Peyer's patch (tissue), 4 donors: ENCODE data around the gene GPR85.

Source experiments
- CTCF ChIP-seq, 6 experiments: fragments of 450-650 bp in 4 of 6; fragments of 200-600 bp in 2 of 6; sonication (generic) in 1 of 6; IDR thresholded peaks; one replicate each; pipeline ENCODE4 v1.5.1; 2017 to 2019; ENCODE audit warnings: antibody characterized with exemption in 6 of 6, mild to moderate bottlenecking in 3 of 6, moderate library complexity in 1 of 6
- POLR2A ChIP-seq, 2 donors: fragments of 450-650 bp; IDR thresholded peaks; one replicate each; pipeline ENCODE4 v1.5.1; 2017; ENCODE audit warnings: antibody characterized with exemption in 2 of 2, mild to moderate bottlenecking in 2 of 2, moderate library complexity in 2 of 2

- TF ChIP-seq CTCF (IDR thresholded peaks at IDR 0.05) (no peak), POLR2A (IDR thresholded peaks at IDR 0.05) (no peak)
These were observed 3.4 kb downstream of the GPR85 start for GRCh38 chr7:113083132-113083815.
